PC-3 (cell line): ENCODE data around the gene GRM1. TPM values are rescaled to one million over a fixed set of nuclear protein-coding genes. Genes with fewer than 3 reads are reported as not detected.

Experiments used
- ATAC-seq: fragments of 200-7000 bp; cut with Tn5 transposase; 2 replicates; pipeline ENCODE4 v1.9.1; 2020; ENCODE audit warnings: mild to moderate bottlenecking, moderate library complexity
- BruUV-seq: library from RNA; stranded (reverse); fragments of 400-500 nt; replicated peaks from 2 replicates; lab custom pipeline; 2021; lab: Mats Ljungman, UMichigan
- CTCF ChIA-PET: fragments of 300-600 bp; sonication (Branson Sonifier 250); formaldehyde crosslinking; loops from one replicate; lab custom pipeline; 2022; ENCODE audit warnings: antibody characterized with exemption; lab: Charles Lee
- POLR2A ChIA-PET: fragments of 300-600 bp; sonication (Branson Sonifier 250); formaldehyde crosslinking; loops from one replicate; lab custom pipeline; 2022; ENCODE audit warnings: antibody characterized with exemption; ENCODE audit not compliant: unreplicated experiment; lab: Charles Lee
- DNase-seq: peaks from one replicate; pipeline ENCODE4 v3.0.0-alpha.2; 2015
- H2AFZ ChIP-seq: fragments of 300-600 bp; sonication (generic); 2 replicates; pipeline ENCODE4 v1.6.0; 2016; ENCODE audit warnings: antibody characterized with exemption, low read length
- H3F3A ChIP-seq: fragments of 300-600 bp; sonication (generic); one replicate; pipeline ENCODE4 v1.6.0; 2017; ENCODE audit warnings: antibody characterized with exemption, low read length, control low read depth, mild to moderate bottlenecking; ENCODE audit not compliant: unreplicated experiment
- H3K27ac ChIP-seq: fragments of 300-600 bp; sonication (generic); 2 replicates; pipeline ENCODE4 v1.5.1; 2016; ENCODE audit warnings: mild to moderate bottlenecking, low read length
- H3K27me3 ChIP-seq: fragments of 300-600 bp; sonication (generic); 2 replicates; pipeline ENCODE4 v1.6.1; 2016; ENCODE audit warnings: low read length, mixed read lengths
- H3K36me3 ChIP-seq: fragments of 300-600 bp; sonication (generic); 2 replicates; pipeline ENCODE4 v1.6.1; 2016; ENCODE audit warnings: low read depth, mixed run types, low read length, mixed read lengths
- H3K4me1 ChIP-seq: fragments of 300-600 bp; sonication (generic); 2 replicates; pipeline ENCODE4 v1.5.1; 2016; ENCODE audit warnings: low read length; ENCODE audit not compliant: insufficient read depth
- H3K4me2 ChIP-seq: fragments of 300-600 bp; sonication (generic); 2 replicates; pipeline ENCODE4 v1.6.0; 2016; ENCODE audit warnings: low read length
- H3K4me3 ChIP-seq: fragments of 300-600 bp; sonication (generic); 2 replicates; pipeline ENCODE4 v1.5.1; 2016; ENCODE audit warnings: mild to moderate bottlenecking, low read length, mixed read lengths
- H3K79me2 ChIP-seq: fragments of 300-600 bp; sonication (generic); 2 replicates; pipeline ENCODE4 v1.6.1; 2017; ENCODE audit warnings: low read length, mixed read lengths
- H3K9ac ChIP-seq: fragments of 300-600 bp; sonication (generic); 2 replicates; pipeline ENCODE4 v1.6.0; 2016; ENCODE audit warnings: mild to moderate bottlenecking, low read length
- H3K9me2 ChIP-seq: fragments of 300-600 bp; sonication (generic); replicated peaks from 2 replicates; pipeline ENCODE4 v1.6.1; 2016; ENCODE audit warnings: mixed run types, low read length, mixed read lengths
- H3K9me3 ChIP-seq: fragments of 300-600 bp; sonication (generic); 2 replicates; pipeline ENCODE4 v1.6.1; 2016; ENCODE audit warnings: low read length, mixed read lengths
- H4K20me1 ChIP-seq: fragments of 300-600 bp; sonication (generic); 2 replicates; pipeline ENCODE4 v1.6.1; 2016; ENCODE audit warnings: low read length, mixed read lengths
- EZH2 ChIP-seq: fragments of 300-600 bp; sonication (generic); IDR thresholded peaks from one replicate; pipeline ENCODE4 v1.6.1; 2017; ENCODE audit warnings: antibody characterized with exemption, mild to moderate bottlenecking, low read length; ENCODE audit not compliant: unreplicated experiment
- EZH2phosphoT487 ChIP-seq: fragments of 300-600 bp; sonication (generic); IDR thresholded peaks from 2 replicates; pipeline ENCODE4 v1.6.1; 2018; ENCODE audit warnings: mild to moderate bottlenecking, antibody characterized with exemption, low read length, borderline replicate concordance
- intact Hi-C: fragments of 100-400 bp; cut with micrococcal nuclease; formaldehyde crosslinking; loops from 2 replicates; pipeline ENCODE4 v1.9.0; 2023
- total RNA-seq: library from RNA; depleted of rRNA; stranded (reverse); fragments of >200 nt; gene quantifications from 2 replicates; pipeline ENCODE4 v1.2.3, GENCODE V29; 2014
- TF ChIP-seq, protein P1 (sequence below): fragments of 300-600 bp; sonication (generic); conservative IDR thresholded peaks from 2 replicates; pipeline ENCODE4 v1.5.1; 2017; ENCODE audit warnings: antibody characterized with exemption, low read depth, mild to moderate bottlenecking, low read length

GRM1 gene
- total RNA-seq, 1 experiment from 2014 or later = 0.11 TPM

DNA sequence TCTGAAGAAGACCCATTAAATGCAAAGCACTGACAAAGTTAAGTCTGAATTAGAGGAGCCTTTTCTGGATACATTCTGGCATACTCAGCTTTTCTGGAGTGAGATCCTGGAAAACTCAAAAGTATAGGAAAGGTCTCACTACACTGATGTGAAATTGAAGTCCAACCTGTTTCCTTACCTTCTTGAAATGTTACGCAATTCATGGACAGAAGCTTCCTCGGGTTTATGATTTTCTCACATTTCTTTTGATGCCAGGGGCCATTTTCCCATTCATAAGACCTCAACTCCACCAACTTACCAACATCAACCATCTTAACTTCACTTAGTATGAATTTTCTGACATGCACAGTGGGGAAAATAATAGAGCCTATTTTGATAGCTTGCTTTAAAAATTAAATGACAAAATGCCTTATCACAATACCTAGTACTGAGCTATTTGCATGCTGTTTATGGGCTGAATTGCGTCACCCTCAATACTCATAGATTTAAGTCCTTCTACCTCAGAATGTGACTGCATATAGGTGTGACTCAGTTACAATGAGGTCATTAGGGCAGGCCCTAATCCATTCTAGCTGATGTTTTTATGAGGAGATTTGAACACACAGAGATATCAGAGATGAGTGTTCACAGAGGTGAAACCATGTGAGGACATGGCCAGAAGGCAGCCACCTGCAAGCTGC lies 441.4 kb downstream of the GRM1 start:
- H3K36me3 ChIP-seq = no peaks in the 10 kb centered on the region
- CTCF ChIA-PET = no interaction called here
- H3K4me3 ChIP-seq = no peak overlapping the region
- intact Hi-C loops = no loop called here
- POLR2A ChIA-PET = no interaction called here
- H3K9me2 ChIP-seq = no peaks in the 10 kb centered on the region
- H2AFZ ChIP-seq = no peak overlapping the region
- H3K4me2 ChIP-seq = no peak overlapping the region
- H3F3A ChIP-seq = no peaks in the 10 kb centered on the region
- H3K79me2 ChIP-seq = no peaks in the 10 kb centered on the region
- H3K9me3 ChIP-seq = no peaks in the 10 kb centered on the region
- DNase-seq (no peak), ATAC-seq (no peak)
- no peaks in the 10 kb centered on the region for H3K4me1 ChIP-seq
- TF ChIP-seq EZH2phosphoT487 (no peak), EZH2 (no peak)
- TF ChIP-seq, protein P1, sequence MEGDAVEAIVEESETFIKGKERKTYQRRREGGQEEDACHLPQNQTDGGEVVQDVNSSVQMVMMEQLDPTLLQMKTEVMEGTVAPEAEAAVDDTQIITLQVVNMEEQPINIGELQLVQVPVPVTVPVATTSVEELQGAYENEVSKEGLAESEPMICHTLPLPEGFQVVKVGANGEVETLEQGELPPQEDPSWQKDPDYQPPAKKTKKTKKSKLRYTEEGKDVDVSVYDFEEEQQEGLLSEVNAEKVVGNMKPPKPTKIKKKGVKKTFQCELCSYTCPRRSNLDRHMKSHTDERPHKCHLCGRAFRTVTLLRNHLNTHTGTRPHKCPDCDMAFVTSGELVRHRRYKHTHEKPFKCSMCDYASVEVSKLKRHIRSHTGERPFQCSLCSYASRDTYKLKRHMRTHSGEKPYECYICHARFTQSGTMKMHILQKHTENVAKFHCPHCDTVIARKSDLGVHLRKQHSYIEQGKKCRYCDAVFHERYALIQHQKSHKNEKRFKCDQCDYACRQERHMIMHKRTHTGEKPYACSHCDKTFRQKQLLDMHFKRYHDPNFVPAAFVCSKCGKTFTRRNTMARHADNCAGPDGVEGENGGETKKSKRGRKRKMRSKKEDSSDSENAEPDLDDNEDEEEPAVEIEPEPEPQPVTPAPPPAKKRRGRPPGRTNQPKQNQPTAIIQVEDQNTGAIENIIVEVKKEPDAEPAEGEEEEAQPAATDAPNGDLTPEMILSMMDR = no peak
- H3K27ac ChIP-seq = no peak overlapping the region
- no peak overlapping the region for H3K9ac ChIP-seq
- no peaks in the 10 kb centered on the region for H4K20me1 ChIP-seq
- BruUV-seq = no TSS peak
- H3K27me3 ChIP-seq = 0 out of 2 replicates have a peak, but pooled peaks cover under 1% of the 10 kb centered on the region

DNA sequence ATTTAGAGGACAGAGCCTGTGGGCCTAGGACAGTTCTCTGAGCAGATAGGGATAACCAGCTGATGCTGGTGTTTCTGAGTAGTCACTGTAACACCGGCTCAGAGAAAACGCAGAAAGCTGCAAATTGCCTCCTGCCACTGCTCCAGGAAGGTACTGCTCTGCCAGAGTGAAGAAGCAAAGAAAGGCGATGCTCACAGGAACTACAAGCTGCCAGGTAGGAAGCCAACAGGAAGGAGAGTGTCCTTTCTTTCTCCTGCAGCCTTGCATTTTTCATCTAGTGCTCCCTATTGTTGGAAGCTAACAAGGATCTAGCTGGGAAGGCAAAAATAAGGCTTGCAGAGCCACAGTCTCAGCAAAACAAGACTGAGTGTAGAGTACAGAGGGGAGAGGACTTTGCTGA lies 444.1 kb downstream of the GRM1 start:
- DNase-seq = no peak
- no peaks in the 10 kb centered on the region for H3K4me1 ChIP-seq
- TF ChIP-seq, protein P1 = no peak
- TF ChIP-seq EZH2 = no peak
- no peak for TF ChIP-seq EZH2phosphoT487
- H3F3A ChIP-seq = no peaks in the 10 kb centered on the region
- H3K27ac ChIP-seq = no peak overlapping the region
- no peak overlapping the region for H3K4me3 ChIP-seq
- no TSS peak for BruUV-seq
- no peaks in the 10 kb centered on the region for H3K9me2 ChIP-seq
- intact Hi-C loops = no loop called here
- no peak overlapping the region for H2AFZ ChIP-seq
- no peak overlapping the region for H3K9ac ChIP-seq
- H3K36me3 ChIP-seq = no peaks in the 10 kb centered on the region
- no peaks in the 10 kb centered on the region for H3K9me3 ChIP-seq
- no peaks in the 10 kb centered on the region for H4K20me1 ChIP-seq
- no peak overlapping the region for H3K4me2 ChIP-seq
- H3K27me3 ChIP-seq = no peaks in the 10 kb centered on the region
- ATAC-seq = no peak
- CTCF ChIA-PET = no interaction called here
- POLR2A ChIA-PET = no interaction called here
- no peaks in the 10 kb centered on the region for H3K79me2 ChIP-seq

DNA sequence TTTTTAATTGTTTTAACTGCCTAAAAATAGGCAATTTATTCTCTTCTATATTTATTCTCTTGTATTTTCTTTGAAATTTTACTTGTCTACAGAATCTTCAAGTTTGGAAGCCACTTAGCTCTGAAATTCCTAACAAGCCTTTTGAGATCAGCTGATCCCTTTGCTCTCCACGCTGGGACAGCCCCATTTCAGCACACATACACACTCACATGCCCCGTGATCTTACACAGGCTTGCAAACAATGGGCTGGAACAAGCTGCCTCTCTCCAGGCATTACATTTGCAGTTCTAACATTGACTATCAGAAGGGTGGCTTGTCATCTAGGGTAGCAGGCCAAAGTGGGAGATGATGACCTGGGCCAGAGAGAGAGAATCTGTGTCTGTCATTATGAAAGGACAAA lies 452.7 kb downstream of the GRM1 start:
- Histone ChIP-seq H2AFZ (no peak overlapping the region), H3K27ac (no peak overlapping the region), H4K20me1 (no peaks in the 10 kb centered on the region), H3K36me3 (no peaks in the 10 kb centered on the region), H3K9me2 (no peaks in the 10 kb centered on the region), H3K9me3 (no peaks in the 10 kb centered on the region), H3K27me3 (no peaks in the 10 kb centered on the region), H3K4me1 (no peaks in the 10 kb centered on the region), H3K4me3 (no peak overlapping the region), H3F3A (no peaks in the 10 kb centered on the region), H3K79me2 (no peaks in the 10 kb centered on the region), H3K4me2 (no peak overlapping the region), H3K9ac (no peak overlapping the region)
- BruUV-seq = no TSS peak
- ChIA-PET CTCF (no interaction called here), POLR2A (no interaction called here)
- no peak for DNase-seq
- TF ChIP-seq EZH2phosphoT487 (no peak), EZH2 (no peak)
- TF ChIP-seq, protein P1 = no peak
- no peak for ATAC-seq
- intact Hi-C loops = no loop called here
